ENCODE measurements around the gene TRUB1. TPM values are rescaled to one million over a fixed set of nuclear protein-coding genes. Genes with fewer than 3 reads are reported as not detected.

Gene TRUB1
- total RNA-seq, 1 experiment from 2014 or later = 30.0 TPM

- TF ChIP-seq, protein P1, sequence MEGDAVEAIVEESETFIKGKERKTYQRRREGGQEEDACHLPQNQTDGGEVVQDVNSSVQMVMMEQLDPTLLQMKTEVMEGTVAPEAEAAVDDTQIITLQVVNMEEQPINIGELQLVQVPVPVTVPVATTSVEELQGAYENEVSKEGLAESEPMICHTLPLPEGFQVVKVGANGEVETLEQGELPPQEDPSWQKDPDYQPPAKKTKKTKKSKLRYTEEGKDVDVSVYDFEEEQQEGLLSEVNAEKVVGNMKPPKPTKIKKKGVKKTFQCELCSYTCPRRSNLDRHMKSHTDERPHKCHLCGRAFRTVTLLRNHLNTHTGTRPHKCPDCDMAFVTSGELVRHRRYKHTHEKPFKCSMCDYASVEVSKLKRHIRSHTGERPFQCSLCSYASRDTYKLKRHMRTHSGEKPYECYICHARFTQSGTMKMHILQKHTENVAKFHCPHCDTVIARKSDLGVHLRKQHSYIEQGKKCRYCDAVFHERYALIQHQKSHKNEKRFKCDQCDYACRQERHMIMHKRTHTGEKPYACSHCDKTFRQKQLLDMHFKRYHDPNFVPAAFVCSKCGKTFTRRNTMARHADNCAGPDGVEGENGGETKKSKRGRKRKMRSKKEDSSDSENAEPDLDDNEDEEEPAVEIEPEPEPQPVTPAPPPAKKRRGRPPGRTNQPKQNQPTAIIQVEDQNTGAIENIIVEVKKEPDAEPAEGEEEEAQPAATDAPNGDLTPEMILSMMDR (conservative IDR thresholded peaks at IDR 0.05; ENCODE audit: low read depth, low read length) = no peak
- TF ChIP-seq EZH2 (IDR thresholded peaks at IDR 0.05; ENCODE audit: borderline replicate concordance, low read depth, low read length, poor library complexity, severe bottlenecking) = no peak
- intact Hi-C loops (cut with micrococcal nuclease; ENCODE audit: unreplicated experiment) = no loop called here
- H3K27me3 ChIP-seq (replicated peaks; ENCODE audit: insufficient read depth, low read depth, low read length, poor library complexity) = no peaks in the 10 kb centered on the region
- no peak for DNase-seq (ENCODE audit: low spot score)
- no peak overlapping the region for H3K27ac ChIP-seq (ENCODE audit: low read depth, low read length, poor library complexity, severe bottlenecking)
- CTCF ChIA-PET = no interaction called here
- H3K4me3 ChIP-seq (ENCODE audit: low read depth, low read length, poor library complexity, severe bottlenecking) = no peak overlapping the region
- no TSS peak for BruUV-seq (replicated peaks)
- H3K4me1 ChIP-seq (ENCODE audit: insufficient read depth, low read length, poor library complexity, severe bottlenecking) = peaks cover 4% of the 10 kb centered on the region
- H3K36me3 ChIP-seq (ENCODE audit: insufficient read depth, low read length, poor library complexity, severe bottlenecking) = no peaks in the 10 kb centered on the region
- POLR2A ChIA-PET (ENCODE audit: low non-redundant PET) = no interaction called here
- H3K9me3 ChIP-seq (ENCODE audit: low read depth, low read length, poor library complexity, severe bottlenecking) = no peaks in the 10 kb centered on the region
These were observed 6.8 kb upstream of the TRUB1 start for GRCh38 chr10:114931072-114931679.

GRCh38 chr10:114932225-114932624 is 5.8 kb upstream of the TRUB1 start:
- no TSS peak for BruUV-seq (replicated peaks)
- Histone ChIP-seq H3K27me3 (replicated peaks; ENCODE audit: insufficient read depth, low read depth, low read length, poor library complexity) (no peaks in the 10 kb centered on the region), H3K9me3 (ENCODE audit: low read depth, low read length, poor library complexity, severe bottlenecking) (no peaks in the 10 kb centered on the region), H3K27ac (ENCODE audit: low read depth, low read length, poor library complexity, severe bottlenecking) (no peak overlapping the region), H3K36me3 (ENCODE audit: insufficient read depth, low read length, poor library complexity, severe bottlenecking) (no peaks in the 10 kb centered on the region), H3K4me3 (ENCODE audit: low read depth, low read length, poor library complexity, severe bottlenecking) (no peak overlapping the region), H3K4me1 (ENCODE audit: insufficient read depth, low read length, poor library complexity, severe bottlenecking) (no peaks in the 10 kb centered on the region)
- intact Hi-C loops (cut with micrococcal nuclease; ENCODE audit: unreplicated experiment) = no loop called here
- TF ChIP-seq EZH2 (IDR thresholded peaks at IDR 0.05; ENCODE audit: borderline replicate concordance, low read depth, low read length, poor library complexity, severe bottlenecking) = no peak
- TF ChIP-seq, protein P1 (conservative IDR thresholded peaks at IDR 0.05; ENCODE audit: low read depth, low read length) = no peak
- DNase-seq (ENCODE audit: low spot score) = no peak
- POLR2A ChIA-PET (ENCODE audit: low non-redundant PET) = no interaction called here
- CTCF ChIA-PET = no interaction called here

DNA sequence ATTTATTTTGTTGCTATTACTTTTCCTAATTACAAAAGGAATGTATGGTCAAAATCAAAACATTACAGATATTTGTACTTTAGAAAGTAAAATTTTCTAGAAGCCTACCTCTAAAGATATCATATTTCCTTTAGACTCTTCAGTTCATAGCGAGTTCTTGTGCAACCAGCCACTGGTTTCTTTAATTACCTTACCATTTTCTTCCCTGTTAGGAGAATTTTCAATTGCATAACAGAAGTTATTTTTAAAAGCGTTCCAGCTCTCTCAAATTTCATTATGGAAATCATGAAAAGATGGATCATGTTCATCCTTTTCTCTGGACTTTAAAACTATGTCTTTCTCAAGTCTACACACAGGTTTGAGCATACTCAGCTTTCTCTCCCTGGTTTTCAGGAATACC is 5.0 kb upstream of the TRUB1 start:
- no peaks in the 10 kb centered on the region for H3K4me1 ChIP-seq (ENCODE audit: insufficient read depth, low read length, poor library complexity, severe bottlenecking)
- intact Hi-C loops (cut with micrococcal nuclease; ENCODE audit: unreplicated experiment) = no loop called here
- no TSS peak for BruUV-seq (replicated peaks)
- H3K27ac ChIP-seq (ENCODE audit: low read depth, low read length, poor library complexity, severe bottlenecking) = no peak overlapping the region
- TF ChIP-seq EZH2 (IDR thresholded peaks at IDR 0.05; ENCODE audit: borderline replicate concordance, low read depth, low read length, poor library complexity, severe bottlenecking) = no peak
- TF ChIP-seq, protein P1 (conservative IDR thresholded peaks at IDR 0.05; ENCODE audit: low read depth, low read length) = no peak
- no peak for DNase-seq (ENCODE audit: low spot score)
- no peak overlapping the region for H3K4me3 ChIP-seq (ENCODE audit: low read depth, low read length, poor library complexity, severe bottlenecking)
- ChIA-PET POLR2A (ENCODE audit: low non-redundant PET) (no interaction called here), CTCF (no interaction called here)
- no peaks in the 10 kb centered on the region for H3K36me3 ChIP-seq (ENCODE audit: insufficient read depth, low read length, poor library complexity, severe bottlenecking)
- H3K27me3 ChIP-seq (replicated peaks; ENCODE audit: insufficient read depth, low read depth, low read length, poor library complexity) = no peaks in the 10 kb centered on the region
- no peaks in the 10 kb centered on the region for H3K9me3 ChIP-seq (ENCODE audit: low read depth, low read length, poor library complexity, severe bottlenecking)

Measured in A673 (cell line).